HepG2 (cell line): ENCODE measurements around the gene PLK3. TPM values are rescaled to one million over a fixed set of nuclear protein-coding genes. Genes with fewer than 3 reads are reported as not detected.

ENCODE experiments used
- BHLHE40 ChIP-seq: IDR thresholded peaks from 2 replicates; pipeline ENCODE4 v1.6.1; 2011; ENCODE audit warnings: low read length, improper control_type of control experiment
- ELK4 ChIP-seq: sonication (generic); formaldehyde crosslinking; IDR thresholded peaks from 2 replicates; pipeline ENCODE4 v1.9.0; 2021; ENCODE audit warnings: missing genetic modification reagents, borderline replicate concordance
- GATAD1 ChIP-seq: IDR thresholded peaks from 2 replicates; pipeline ENCODE4 v1.6.1; 2016; ENCODE audit warnings: missing genetic modification reagents, missing compliant biosample characterization
- IKZF5 ChIP-seq: IDR thresholded peaks from 2 replicates; pipeline ENCODE4 v1.6.1; 2018; ENCODE audit warnings: missing genetic modification reagents, mild to moderate bottlenecking, missing compliant biosample characterization
- JUNB ChIP-seq: sonication (generic); formaldehyde crosslinking; IDR thresholded peaks from 2 replicates; pipeline ENCODE4 v1.8.0; 2022; ENCODE audit warnings: missing genetic modification reagents, mild to moderate bottlenecking, borderline replicate concordance
- NR2F1 ChIP-seq, 2 experiments: fragments of 450-650 bp in 1 of 2; formaldehyde crosslinking in 1 of 2; IDR thresholded peaks; 2 replicates each; pipeline versions ENCODE4 v1.5.0 to v1.6.1; 2016 to 2020; ENCODE audit warnings: mild to moderate bottlenecking in 1 of 2, missing compliant biosample characterization in 1 of 2, missing genetic modification reagents in 1 of 2, moderate library complexity in 1 of 2
- YY1 ChIP-seq: IDR thresholded peaks from 2 replicates; pipeline ENCODE4 v1.6.1; 2011; ENCODE audit warnings: low read length, low read depth, moderate library complexity, mild to moderate bottlenecking; ENCODE audit not compliant: insufficient read depth, insufficient replicate concordance
- ZHX1 ChIP-seq: sonication (generic); formaldehyde crosslinking; IDR thresholded peaks from 2 replicates; pipeline ENCODE4 v1.8.1; 2022; ENCODE audit warnings: low read depth, mild to moderate bottlenecking, missing genetic modification reagents
- ZNF362 ChIP-seq: sonication (generic); formaldehyde crosslinking; IDR thresholded peaks from 2 replicates; pipeline ENCODE4 v1.4.0; 2020; ENCODE audit warnings: missing genetic modification reagents, mild to moderate bottlenecking, borderline replicate concordance
- ZNF597 ChIP-seq: sonication (generic); formaldehyde crosslinking; IDR thresholded peaks from 2 replicates; pipeline ENCODE4 v1.5.0; 2020; ENCODE audit warnings: missing genetic modification reagents
- ZNF709 ChIP-seq: sonication (generic); formaldehyde crosslinking; IDR thresholded peaks from 2 replicates; pipeline ENCODE4 v1.5.0; 2020; ENCODE audit warnings: mild to moderate bottlenecking, missing genetic modification reagents
- ZNF770 ChIP-seq: sonication (generic); formaldehyde crosslinking; IDR thresholded peaks from 2 replicates; pipeline ENCODE4 v1.5.0; 2020; ENCODE audit warnings: mild to moderate bottlenecking, missing genetic modification reagents
- ZUFSP ChIP-seq: sonication (generic); formaldehyde crosslinking; IDR thresholded peaks from 2 replicates; pipeline ENCODE4 v1.9.0; 2021; ENCODE audit warnings: missing genetic modification reagents, mild to moderate bottlenecking, borderline replicate concordance
- polyA plus RNA-seq, 8 experiments: library from polyadenylated mRNA; depleted of rRNA in 3 of 8; stranded (reverse) in 7 of 8; unstranded in 1 of 8; fragments of >200 nt; fragmentation: Illumina TruSeq in 4 of 8; extraction: Trizol in 4 of 8; gene quantifications; 2 replicates each; pipeline versions ENCODE4 v1.2.1 to v1.2.3, GENCODE V29; 2011 to 2016; ENCODE audit warnings: low read depth in 4 of 8, missing spikeins in 1 of 8, mixed read lengths in 1 of 8; ENCODE audit not compliant: insufficient read depth in 1 of 8
- total RNA-seq, 5 experiments: library from RNA; depleted of rRNA; stranded (reverse); fragments of >200 nt; fragmentation: Illumina TruSeq; extraction: Trizol; gene quantifications; 2 replicates each; pipeline ENCODE4 v1.2.3, GENCODE V29; 2016; ENCODE audit warnings: low read depth in 1 of 5

Gene PLK3
- total and polyA plus RNA-seq, 2 of the 13 experiments (the other 11 are each of a cell fraction or from before 2014, with no cell fraction given): 9.8 to 16.9 TPM

GRCh38 chr1:44807364-44808062 is 7.3 kb downstream of the PLK3 start (continued):
- TF ChIP-seq ELK4 (CRISPR knock-in tag): no peak
- peak; percentile 35; the same call in 1 of the 2 replicates for TF ChIP-seq ZNF362 (CRISPR knock-in tag)
- peak; percentile 68 for TF ChIP-seq BHLHE40
- peak; percentile 67 for TF ChIP-seq ZNF770 (CRISPR knock-in tag)
- TF ChIP-seq ZNF597 (CRISPR knock-in tag): no peak
- TF ChIP-seq JUNB: peak; percentile 86; the same call in 1 of the 2 replicates
- peak; percentile 86 for TF ChIP-seq ZNF709 (CRISPR knock-in tag)
- no peak for TF ChIP-seq YY1
- no peak for TF ChIP-seq ZUFSP (CRISPR knock-in tag)
- TF ChIP-seq IKZF5 (CRISPR knock-in tag): 0 out of 2 replicates have a peak, but pooled peaks have one; percentile 38
- peak; percentile 61 for TF ChIP-seq ZHX1 (CRISPR knock-in tag)
- TF ChIP-seq GATAD1: peak; percentile 48
- peak; percentile 20 to 69; a peak in 3 of 4 replicates for TF ChIP-seq NR2F1 (CRISPR knock-in tag; IDR thresholded peaks at IDR 0.05)
